Activated CD4-positive, alpha-beta T cell treated with anti-CD3 and anti-CD28 coated beads, Interleukin-2, Interleukin-6, amounts not matched to agents 100 ng/mL and 50 ng/mL, durations not matched to agents 16 hours and 8 hours (primary cell): ENCODE results near the gene DAAM1.
A peak's percentile ranks its signal among the peaks of the same experiment; 100 is the strongest.

Experiments used
- DNase-seq: peaks from one replicate; pipeline ENCODE4 v3.0.0-alpha.2; 2020

Gene DAAM1

DNA sequence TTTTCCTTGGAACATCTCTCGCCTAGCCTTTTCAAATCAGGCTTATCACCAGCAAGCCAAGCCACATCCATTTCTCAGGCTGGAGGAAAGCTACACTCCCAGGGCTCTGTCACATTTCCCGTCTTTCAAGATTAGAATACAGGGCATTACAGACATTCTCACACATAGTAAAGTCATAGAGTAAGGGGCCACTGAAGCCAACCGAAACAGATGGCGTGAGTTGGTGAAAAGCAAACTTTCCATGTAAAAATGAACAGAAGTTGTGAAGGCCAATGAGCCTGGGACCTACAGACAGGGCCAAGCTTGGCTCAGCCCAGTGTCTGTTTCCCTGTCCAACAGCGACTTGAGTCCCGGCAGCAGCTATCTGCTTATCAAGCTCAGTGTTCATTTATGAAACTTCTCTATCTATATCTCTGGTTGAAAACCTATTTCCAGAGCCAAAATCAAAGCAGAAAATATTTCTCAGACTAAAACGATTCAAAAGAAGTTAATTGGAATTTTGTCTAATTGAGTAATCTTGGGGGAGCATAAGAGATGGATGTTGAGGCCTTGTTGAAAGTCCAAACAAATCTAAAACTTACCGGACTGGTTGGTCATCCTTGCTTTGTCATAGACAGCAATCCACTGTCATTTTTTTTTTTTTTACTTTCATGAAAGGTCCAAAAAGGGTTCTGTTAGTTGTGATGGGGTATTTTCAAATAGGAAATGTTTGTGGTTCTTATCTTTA is 105.6 kb downstream of the DAAM1 start:
- no peak for DNase-seq

DNA sequence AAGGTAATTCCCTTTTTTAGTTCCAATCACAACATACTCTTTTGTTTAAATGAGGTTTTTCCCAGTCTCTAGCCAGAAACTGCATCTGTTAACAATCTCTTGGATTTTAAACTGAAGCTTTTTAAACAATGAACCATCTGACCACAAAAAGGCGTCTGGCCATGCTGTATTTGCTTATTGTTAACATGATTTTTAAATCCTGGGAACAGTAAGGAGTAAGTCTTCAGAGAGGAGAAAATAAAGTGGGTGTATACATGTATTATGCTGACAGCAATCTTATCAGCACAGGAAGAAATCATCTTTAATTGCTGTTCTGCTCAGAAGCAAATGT is 106.2 kb downstream of the DAAM1 start:
- DNase-seq: no peak

DNA sequence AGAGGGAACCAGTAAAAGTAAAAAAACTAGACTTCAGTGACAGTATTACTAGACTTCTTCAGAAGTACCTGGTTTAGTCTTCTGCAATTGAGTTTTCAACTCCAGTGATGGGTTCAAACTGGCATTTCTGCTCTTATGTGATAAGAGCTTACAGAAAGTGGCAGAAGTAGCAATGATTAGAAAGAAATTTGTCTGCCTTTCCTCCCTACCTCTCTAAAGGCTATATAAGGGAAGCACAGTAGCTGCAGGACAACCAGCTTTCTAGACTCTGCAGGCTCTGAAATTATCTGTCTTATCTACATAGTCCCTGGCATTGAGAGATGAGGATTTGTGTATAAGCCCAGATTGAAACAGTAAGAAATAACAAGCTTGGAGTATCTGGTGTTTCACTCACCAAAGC is 107.5 kb downstream of the DAAM1 start:
- DNase-seq: no peak

DNA sequence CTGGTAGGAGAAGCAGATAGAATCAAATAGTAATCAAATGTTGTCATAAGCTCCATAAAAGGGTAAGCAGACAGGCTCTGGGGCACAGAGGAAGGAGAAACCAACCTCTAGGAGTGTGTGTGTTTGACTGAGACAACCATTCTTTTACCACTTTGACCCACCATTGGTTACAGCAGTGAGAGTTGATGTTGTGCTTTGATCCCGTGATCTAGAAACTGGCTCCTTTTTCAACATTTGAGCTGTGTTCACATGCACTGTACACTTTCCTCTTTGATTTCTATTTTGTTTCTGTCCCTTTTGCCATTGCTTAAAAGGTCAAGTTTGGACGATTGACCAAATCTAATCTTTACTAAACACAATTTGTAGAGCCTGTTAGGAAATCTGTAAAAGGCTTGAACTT is 108.0 kb downstream of the DAAM1 start:
- no peak for DNase-seq

DNA sequence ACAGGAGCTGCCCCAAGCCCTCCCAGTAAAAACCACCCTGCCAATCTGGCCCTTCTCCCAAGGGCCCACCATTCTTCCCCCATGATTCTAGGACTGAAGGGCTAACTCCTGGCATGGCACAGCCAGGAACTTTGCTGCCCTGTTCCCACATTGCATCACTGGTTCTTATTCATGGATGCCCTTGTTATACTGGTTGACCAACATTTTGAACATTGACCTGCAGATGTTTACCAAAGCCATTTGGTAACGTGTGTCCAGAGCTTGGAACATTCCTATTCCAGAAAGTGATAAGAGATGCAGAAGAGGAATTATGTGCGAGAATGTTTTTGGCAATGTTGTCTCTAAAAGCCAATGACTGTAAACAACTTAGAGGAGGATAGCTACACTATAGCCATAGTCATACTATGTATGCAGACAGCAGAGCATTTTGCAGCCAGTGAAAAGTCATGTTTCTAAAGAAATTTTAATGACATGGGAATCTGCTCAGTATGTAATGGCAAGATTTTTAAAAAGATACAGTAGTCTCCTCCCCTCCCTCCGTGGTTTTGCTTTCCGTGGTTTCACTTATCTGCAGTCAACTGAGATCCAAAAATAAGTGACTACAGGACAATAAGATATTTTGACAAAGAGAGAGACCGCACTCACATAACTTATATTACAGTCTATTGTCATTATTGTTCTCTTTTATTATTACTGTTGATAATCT is 108.8 kb downstream of the DAAM1 start:
- DNase-seq: no peak

DNA sequence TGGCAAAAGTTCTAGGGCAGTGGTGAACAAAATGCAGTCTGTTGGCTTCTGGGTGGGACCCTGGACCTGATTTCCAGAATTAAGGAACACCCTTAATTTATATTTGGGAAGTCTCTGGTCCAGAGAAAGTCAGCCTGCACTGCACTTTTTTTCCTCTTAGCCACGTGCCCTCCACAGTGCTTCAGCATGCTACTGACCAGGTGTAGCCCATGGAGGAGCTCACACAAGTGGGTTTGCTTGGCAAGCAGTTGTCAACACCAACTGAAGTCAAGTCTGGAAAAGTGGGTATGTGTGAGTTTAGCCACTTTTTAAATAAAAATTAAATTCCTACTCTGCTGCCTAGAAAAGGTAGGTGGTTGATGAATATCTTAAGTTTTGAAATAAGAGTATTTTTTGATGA is 111.3 kb downstream of the DAAM1 start:
- DNase-seq: no peak

DNA sequence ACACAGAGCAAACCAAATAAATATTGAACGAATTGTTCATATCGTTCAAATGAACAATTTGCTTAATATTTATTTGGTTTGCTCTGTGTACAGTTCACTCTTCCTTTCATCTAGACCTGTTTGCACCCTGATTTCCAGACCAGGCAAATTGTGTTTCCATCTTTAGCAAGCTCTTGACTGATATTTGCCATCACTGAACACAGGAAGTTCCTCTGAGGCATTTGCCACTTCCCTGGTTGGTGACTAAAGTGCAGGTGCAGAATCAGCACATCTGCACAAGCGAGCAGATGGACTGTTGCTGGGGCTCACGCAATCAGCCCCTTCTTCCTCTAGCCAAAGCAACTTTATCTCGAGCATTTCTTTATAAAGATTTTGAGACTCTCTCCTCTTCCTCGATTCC is 112.9 kb downstream of the DAAM1 start:
- peak; percentile 73 for DNase-seq

DNA sequence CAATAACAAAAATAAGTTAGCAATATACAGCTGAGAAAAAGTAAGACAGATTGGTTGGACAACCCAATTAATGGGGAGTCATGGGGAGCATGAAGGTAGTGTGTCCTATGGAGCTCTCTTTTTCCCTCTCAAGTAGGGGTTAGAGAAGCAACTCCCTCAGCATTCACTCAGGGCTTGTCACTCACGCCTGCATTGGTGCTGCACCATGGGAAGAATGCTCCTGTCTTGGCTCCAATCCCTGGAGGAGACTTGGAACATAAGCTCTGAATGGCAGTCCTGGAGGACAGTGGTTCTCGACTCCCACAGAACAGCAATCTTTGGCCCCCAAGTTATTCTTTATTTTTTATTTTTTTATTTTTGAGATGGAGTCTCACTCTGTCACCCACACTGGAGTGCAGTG is 113.8 kb downstream of the DAAM1 start:
- DNase-seq: no peak

DNA sequence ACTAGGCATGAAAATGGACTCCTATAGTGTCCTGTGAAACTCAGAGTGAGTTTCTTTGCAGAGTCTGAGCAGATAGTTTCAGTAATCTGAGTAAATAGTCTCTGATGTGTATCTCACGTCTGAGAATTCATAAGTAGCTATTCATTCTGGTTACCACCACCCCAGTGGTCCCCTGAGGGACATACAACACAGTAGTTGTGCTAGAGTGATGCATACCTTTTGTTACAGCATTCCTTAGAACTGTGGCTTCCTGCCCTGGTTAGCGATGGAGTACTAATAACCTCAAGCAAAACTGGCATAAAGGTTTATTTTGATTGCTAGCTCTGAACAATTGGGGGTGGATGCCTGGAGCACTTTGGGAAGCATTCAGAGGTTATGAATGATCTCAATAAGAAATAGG is 114.7 kb downstream of the DAAM1 start:
- DNase-seq: no peak

DNA sequence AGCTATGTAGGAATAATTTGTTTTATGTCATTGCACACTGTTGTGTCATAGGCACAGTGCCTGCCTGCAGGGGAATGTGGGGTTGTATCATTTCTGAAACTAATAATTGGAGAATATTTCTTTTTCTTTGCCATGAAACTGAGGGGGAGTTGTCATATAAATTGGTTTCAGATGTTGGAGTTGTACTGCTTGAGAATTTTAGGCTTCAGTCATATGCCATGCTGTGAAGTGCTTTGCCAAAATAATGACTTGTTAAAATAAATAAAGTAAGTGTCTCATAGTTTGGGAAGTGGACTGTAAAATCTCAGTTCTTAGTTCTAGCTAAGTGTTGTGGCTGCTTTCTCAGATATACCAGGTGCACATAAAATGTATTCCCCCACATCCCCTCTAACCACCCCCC is 116.8 kb downstream of the DAAM1 start:
- DNase-seq: no peak

DNA sequence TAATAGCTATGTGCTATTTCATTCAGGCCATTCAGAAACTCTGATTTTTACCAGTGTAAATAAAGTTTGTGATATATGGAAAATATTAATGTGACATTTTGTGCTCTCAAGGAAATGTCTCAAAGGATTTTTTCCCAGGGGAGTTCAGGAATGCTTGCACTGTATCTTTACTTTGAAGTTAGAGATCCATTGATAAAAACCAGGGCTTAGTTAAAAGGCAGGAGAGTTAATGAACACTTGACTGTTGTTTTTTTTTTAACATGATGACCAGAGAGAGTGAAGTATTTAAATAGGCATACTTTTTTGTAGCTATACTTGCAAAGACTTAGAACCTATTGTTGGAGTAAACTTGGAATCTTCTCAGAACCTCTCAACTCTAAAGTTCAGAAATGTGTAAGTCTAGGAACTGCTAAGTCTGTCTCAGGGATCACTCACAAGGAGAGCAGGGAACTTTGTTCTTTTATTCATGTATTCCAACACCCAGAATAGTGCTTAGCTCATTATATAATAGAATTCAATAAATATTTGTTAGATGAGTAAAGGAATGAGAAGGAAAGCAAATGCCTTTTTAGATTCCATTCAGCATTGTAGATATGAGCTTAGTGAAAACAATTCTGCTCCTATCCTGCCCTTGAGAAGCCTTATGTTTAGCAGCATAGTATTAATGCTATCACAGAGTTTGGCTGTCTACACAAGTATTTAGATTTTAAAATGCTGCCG is 117.5 kb downstream of the DAAM1 start:
- no peak for DNase-seq

DNA sequence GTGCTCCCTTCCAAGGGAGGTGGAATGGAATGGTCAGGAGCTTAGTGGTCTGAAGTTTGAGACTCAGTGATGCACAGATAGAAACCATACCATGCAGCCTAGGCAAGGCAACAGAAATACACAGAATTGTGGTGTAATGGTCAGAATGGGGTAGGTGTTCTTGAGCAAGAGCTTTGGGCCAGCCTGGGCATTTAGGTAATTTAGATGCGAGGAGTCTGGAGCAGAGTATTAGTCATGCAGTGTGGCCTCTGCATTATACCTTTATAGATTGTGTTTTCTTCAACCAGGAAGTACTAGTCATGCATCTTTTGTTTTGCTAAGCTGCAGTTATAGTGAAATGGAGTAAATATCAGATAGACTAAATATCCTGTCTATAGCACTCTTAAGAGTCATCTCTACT is 118.3 kb downstream of the DAAM1 start:
- DNase-seq: no peak

DNA sequence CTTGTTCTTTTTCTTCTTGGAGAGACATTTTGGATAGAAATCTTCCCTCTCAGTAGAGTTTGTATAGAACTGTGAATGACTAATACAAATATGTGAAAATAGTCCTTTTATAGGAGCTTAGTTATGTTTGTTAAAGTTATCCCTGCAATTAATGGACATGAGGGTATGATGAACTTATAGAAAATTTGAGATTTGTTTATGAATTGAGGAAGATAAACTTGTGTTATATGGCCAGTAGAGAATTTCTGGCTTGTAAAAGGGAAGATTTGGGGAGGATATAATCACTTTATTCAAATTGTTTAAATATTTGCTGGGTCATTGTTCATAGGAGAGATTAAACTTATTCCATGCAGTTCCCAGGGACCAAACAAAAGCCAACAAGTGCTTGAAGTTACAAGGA is 119.6 kb downstream of the DAAM1 start:
- DNase-seq: no peak

DNA sequence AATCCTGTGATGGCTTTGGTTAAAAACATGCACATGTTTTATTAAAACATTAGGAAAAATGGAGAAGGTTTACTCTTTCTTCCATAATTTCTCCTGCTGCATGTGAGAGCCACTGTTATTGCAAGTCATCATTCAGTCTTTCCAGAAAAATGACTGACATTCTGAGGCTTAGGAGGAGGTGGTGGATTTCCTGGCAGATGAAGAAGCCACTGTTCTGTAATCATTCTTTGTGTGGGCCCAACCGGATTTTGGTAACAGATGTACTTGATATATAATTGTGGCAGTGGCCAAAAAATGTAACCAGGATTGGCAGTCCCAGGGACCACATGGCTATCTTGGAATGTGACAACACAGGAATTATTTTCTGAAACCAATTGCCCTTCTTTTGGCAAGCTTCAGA is 120.2 kb downstream of the DAAM1 start:
- DNase-seq: no peak

DNA sequence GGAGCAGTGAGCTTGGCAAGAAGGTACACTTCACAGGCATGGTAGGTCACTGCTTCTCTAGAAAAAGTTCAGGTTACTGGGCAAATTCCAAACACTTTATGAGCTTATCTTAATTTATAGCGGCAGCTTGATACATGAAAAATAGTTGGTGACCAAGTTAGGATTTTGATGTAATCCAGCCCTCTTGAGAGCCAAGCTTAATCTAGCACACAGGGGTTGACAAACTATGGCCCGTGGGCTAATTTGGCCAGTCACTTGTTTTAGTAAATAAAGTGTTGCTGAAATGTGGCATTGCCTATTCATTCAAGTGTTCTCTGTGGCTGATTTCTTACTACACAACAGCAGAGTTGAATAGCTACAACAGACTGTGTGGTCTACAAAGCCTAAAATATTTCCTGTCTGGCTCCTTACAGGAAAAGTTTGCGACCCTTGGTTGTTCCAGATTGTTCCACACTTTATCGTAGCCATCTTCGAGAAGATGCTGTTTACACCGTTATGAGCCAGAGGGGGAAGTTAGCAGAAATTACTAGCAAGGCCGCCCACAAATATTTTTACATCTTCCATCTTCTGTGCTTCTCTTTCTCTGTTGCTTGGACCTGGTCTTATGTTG is 120.9 kb downstream of the DAAM1 start:
- DNase-seq: no peak

DNA sequence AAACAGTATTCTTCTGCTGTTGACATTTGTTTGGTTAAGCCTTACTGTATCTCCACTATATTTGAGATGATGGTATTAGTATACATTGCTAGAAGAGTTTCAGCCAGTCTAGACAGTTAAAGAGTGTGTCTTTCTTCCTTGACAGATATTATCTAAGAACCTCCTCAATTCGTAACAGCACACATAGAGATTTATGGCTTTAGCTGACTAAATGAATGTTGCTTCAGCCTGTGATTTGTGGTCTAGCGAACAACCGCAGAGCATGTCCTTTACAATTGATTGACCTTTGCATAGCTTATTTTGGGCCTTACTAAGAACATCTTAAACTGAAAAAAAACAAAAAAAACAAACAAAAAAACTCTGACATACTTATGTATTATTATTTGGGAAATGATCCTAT is 122.2 kb downstream of the DAAM1 start:
- no peak for DNase-seq

DNA sequence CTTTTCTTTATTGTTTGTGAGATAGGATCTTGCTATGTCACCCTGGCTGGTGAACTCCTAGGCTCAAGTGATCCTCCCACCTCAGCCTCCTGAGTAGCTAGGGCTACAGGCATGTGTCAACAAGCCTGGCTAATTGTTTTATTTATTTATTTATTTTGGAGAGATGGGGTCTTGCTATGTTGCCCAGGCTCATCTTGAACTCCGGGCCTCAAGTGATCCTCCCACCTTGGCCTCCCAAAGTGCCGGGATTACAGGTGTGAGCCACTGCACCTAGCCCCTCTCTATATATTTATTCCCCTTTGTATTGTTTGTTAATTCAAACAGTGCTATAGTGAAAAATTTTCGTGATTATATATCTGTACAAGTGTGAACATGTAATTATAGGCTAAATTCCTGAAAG is 123.3 kb downstream of the DAAM1 start:
- DNase-seq: no peak

DNA sequence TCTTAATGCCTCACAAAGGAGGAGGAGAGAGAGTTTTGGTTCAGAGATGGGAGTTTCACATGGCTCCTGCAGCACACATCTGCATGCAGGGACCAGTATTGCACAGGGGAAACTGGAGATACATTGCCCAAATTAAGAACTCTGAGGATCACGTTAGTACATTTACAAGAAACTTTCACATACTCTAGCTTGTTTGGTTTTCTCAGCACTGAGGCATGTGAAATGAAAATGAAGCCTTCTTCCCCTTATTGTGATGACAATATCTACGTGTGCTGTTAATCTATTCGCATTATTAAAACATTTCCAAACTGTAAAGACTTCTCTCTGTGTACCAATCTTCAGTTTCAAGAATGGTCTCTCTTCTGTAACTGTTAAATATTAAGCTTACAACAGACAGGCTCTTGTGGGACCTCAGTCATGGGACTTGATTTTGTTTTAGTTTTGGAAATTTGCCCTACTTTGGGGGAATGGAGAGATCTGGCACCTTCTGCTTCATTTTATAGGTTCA is 124.7 kb downstream of the DAAM1 start:
- DNase-seq: no peak

DNA sequence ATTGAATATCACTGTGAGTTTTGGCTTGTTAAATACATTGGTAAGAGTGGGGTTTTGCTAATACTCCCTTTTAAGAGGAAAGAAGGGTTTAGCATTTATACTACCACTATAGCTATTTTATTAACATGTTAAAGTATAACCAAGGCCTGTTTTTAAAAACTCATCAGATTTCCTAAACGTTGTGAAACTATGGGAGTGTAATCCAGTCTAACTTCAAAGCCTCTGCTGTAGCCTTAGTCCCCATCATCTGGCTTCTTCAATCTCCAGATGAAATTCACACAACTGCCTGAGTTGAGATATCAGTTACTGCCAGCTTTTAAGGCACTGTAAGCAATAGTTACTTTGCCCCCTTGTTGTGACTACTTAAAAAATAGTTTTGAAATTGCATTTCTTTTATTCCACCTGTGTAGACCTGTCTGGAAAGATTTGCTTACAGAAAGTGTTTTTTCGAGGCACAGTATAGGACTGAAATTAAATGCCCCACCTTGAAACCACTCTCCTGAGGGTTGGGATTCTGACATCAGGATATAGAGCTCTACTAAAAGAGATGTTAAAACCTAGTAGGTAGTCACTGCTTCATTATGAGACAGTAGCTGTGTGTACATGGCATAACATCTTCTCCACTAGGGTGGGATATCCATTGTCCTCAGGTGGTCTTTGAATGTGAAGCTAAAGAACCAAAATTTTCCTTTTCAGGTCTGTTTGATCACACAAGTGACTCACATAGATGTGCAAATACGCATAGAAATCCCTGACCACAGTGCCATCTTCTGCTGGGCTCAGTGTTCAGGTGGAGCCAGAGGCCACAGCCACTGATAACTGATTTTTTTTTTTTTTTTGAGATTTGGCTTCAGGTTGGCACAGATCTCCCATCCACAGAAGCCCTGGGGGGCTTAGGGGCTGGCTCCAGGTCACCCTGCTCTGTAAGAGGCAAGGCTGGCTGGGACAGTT is 125.5 kb downstream of the DAAM1 start:
- no peak for DNase-seq

DNA sequence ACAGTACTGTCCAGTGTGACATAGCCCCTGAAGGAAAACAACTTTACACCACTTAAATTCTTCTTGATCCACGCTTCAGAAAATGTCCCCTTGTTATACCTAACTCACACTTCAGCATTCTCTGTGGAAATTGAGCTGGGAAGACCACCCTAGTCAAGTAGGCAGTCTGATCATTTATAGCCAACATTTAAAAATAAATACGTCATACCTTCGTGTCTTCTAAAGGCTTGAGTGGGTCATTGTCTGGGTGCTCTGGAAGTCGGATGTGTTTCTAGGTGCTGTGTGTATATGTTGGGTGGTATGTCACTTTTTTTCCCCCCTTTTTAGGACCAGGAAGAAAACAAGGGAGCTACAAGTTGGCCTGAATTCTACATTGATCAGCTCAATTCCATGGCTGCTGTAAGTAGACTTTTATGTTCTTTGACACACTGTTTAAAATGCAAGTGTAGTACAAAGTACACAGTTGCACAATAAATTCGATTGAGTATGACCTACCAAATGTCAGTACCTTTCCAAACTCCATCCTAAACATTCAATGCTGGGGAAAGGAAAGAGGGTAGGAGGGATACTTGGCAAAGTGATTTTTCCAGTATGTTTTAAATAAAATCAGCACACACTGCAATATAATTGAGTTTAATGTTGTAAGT is 126.6 kb downstream of the DAAM1 start:
- DNase-seq: no peak

DNA sequence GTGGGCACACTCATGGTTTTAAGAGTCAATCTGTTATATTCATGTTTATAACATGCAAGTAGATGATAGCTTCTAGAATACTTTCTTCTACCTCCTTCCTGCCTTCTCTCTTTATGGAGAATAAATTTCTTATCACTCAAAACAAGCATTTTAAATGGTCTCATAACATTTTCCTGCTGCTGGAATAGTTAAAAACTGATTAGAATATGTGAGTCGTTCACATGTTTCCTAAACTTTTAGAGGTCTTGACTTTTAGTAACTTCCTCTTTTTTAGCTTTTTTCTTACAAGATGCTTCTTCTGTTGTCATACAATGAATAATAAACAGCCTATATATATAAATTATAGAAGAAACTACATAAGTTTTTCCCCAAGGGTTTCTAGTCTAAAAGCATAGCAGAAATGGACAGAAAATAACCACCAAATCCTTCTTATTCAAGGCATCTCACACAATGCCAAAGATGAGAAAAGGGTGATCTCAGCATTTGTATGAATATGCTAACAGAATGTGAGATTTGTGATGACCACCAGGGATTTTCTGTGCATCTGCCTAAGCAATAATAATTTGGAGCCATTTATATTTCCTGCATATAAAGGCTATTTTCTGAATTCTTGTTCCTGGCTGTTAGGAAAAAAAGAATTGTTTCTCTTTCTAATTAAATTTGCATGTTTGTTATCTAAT is 127.8 kb downstream of the DAAM1 start:
- no peak for DNase-seq
